NB4 (cell line): Measurements from ENCODE around the gene TXN2.

Experiments
- CTCF ChIP-seq: IDR thresholded peaks from one replicate; pipeline ENCODE4 v1.5.1; 2012; ENCODE audit warnings: low read depth, low read length
- POLR2A ChIP-seq: IDR thresholded peaks from 2 replicates; pipeline ENCODE4 v1.6.1; 2011; ENCODE audit warnings: mild to moderate bottlenecking; ENCODE audit not compliant: insufficient read length; ENCODE audit errors: extremely low read depth

GRCh38 chr22:36419177-36419911, 62.1 kb downstream of the TXN2 start:
- TF ChIP-seq POLR2A (no peak), CTCF (no peak)
